ENCODE results near the gene TYK2.
"Not testable (repeated sequence)": the region's sequence is repeated elsewhere in the genome, so short reads cannot be mapped to it uniquely, and the experiment has no call there.

Gene TYK2

GRCh38 chr19:10372690-10373089, 7.7 kb downstream of the TYK2 start:
- H3K27ac ChIP-seq (ENCODE audit: low read depth, low read length), result no peak overlapping the region
- H3K27me3 ChIP-seq (ENCODE audit: control insufficient read depth, insufficient read depth, low read length), result no peaks in the 10 kb centered on the region
- no peaks in the 10 kb centered on the region for H3K9me3 ChIP-seq (ENCODE audit: control insufficient read depth, insufficient read depth, low read depth, low read length)
- peaks cover 24% of the 10 kb centered on the region for H3K36me3 ChIP-seq (ENCODE audit: control insufficient read depth, insufficient read depth, low read length)
- no peak overlapping the region for H3K9ac ChIP-seq (ENCODE audit: low read length)
- no peak overlapping the region for H3K4me3 ChIP-seq (ENCODE audit: low read depth, low read length)
- no peaks in the 10 kb centered on the region for H3K4me1 ChIP-seq (ENCODE audit: control insufficient read depth, insufficient read depth, low read length)

- H3K9ac ChIP-seq (ENCODE audit: low read length), result no peak overlapping the region
- H3K9me3 ChIP-seq (ENCODE audit: control insufficient read depth, insufficient read depth, low read depth, low read length), result no peaks in the 10 kb centered on the region
- H3K36me3 ChIP-seq (ENCODE audit: control insufficient read depth, insufficient read depth, low read length), result peaks cover 46% of the 10 kb centered on the region
- H3K27me3 ChIP-seq (ENCODE audit: control insufficient read depth, insufficient read depth, low read length), result no peaks in the 10 kb centered on the region
- H3K4me3 ChIP-seq (ENCODE audit: low read depth, low read length), result no peak overlapping the region
- no peak overlapping the region for H3K27ac ChIP-seq (ENCODE audit: low read depth, low read length)
- no peaks in the 10 kb centered on the region for H3K4me1 ChIP-seq (ENCODE audit: control insufficient read depth, insufficient read depth, low read length)
These were observed 12.1 kb downstream of the TYK2 start for GRCh38 chr19:10368101-10368803.

GRCh38 chr19:10366950-10367512, 13.3 kb downstream of the TYK2 start:
- H3K9me3 ChIP-seq (ENCODE audit: control insufficient read depth, insufficient read depth, low read depth, low read length); H3K27me3 ChIP-seq (ENCODE audit: control insufficient read depth, insufficient read depth, low read length); H3K9ac ChIP-seq (ENCODE audit: low read length); H3K4me1 ChIP-seq (ENCODE audit: control insufficient read depth, insufficient read depth, low read length); H3K4me3 ChIP-seq (ENCODE audit: low read depth, low read length); H3K27ac ChIP-seq (ENCODE audit: low read depth, low read length): not testable (repeated sequence)
- peaks cover 53% of the 10 kb centered on the region for H3K36me3 ChIP-seq (ENCODE audit: control insufficient read depth, insufficient read depth, low read length)

- Histone ChIP-seq H3K9me3 (ENCODE audit: control insufficient read depth, insufficient read depth, low read depth, low read length) (no peaks in the 10 kb centered on the region), H3K27me3 (ENCODE audit: control insufficient read depth, insufficient read depth, low read length) (no peaks in the 10 kb centered on the region), H3K4me3 (ENCODE audit: low read depth, low read length) (no peak overlapping the region), H3K9ac (ENCODE audit: low read length) (no peak overlapping the region), H3K36me3 (ENCODE audit: control insufficient read depth, insufficient read depth, low read length) (peaks cover 61% of the 10 kb centered on the region), H3K27ac (ENCODE audit: low read depth, low read length) (no peak overlapping the region), H3K4me1 (ENCODE audit: control insufficient read depth, insufficient read depth, low read length) (no peaks in the 10 kb centered on the region)
These were observed 14.9 kb downstream of the TYK2 start for GRCh38 chr19:10365518-10365917.

- Histone ChIP-seq H3K9me3 (ENCODE audit: control insufficient read depth, insufficient read depth, low read depth, low read length) (no peaks in the 10 kb centered on the region), H3K27me3 (ENCODE audit: control insufficient read depth, insufficient read depth, low read length) (no peaks in the 10 kb centered on the region), H3K27ac (ENCODE audit: low read depth, low read length) (no peak overlapping the region), H3K4me3 (ENCODE audit: low read depth, low read length) (no peak overlapping the region), H3K9ac (ENCODE audit: low read length) (no peak overlapping the region), H3K36me3 (ENCODE audit: control insufficient read depth, insufficient read depth, low read length) (peaks cover 61% of the 10 kb centered on the region), H3K4me1 (ENCODE audit: control insufficient read depth, insufficient read depth, low read length) (no peaks in the 10 kb centered on the region)
These were observed 15.7 kb downstream of the TYK2 start for GRCh38 chr19:10364644-10365043.

GRCh38 chr19:10363789-10364281, 16.5 kb downstream of the TYK2 start:
- H3K27me3 ChIP-seq (ENCODE audit: control insufficient read depth, insufficient read depth, low read length), result no peaks in the 10 kb centered on the region
- no peaks in the 10 kb centered on the region for H3K4me1 ChIP-seq (ENCODE audit: control insufficient read depth, insufficient read depth, low read length)
- H3K4me3 ChIP-seq (ENCODE audit: low read depth, low read length), result no peak overlapping the region
- peaks cover 65% of the 10 kb centered on the region for H3K36me3 ChIP-seq (ENCODE audit: control insufficient read depth, insufficient read depth, low read length)
- no peak overlapping the region for H3K27ac ChIP-seq (ENCODE audit: low read depth, low read length)
- peak overlapping the region; percentile 6 for H3K9ac ChIP-seq (ENCODE audit: low read length)
- H3K9me3 ChIP-seq (ENCODE audit: control insufficient read depth, insufficient read depth, low read depth, low read length), result no peaks in the 10 kb centered on the region

GRCh38 chr19:10362259-10362658, 18.1 kb downstream of the TYK2 start:
- Histone ChIP-seq H3K36me3 (ENCODE audit: control insufficient read depth, insufficient read depth, low read length) (peaks cover 61% of the 10 kb centered on the region), H3K9me3 (ENCODE audit: control insufficient read depth, insufficient read depth, low read depth, low read length) (no peaks in the 10 kb centered on the region), H3K4me3 (ENCODE audit: low read depth, low read length) (no peak overlapping the region), H3K27ac (ENCODE audit: low read depth, low read length) (no peak overlapping the region), H3K9ac (ENCODE audit: low read length) (no peak overlapping the region), H3K4me1 (ENCODE audit: control insufficient read depth, insufficient read depth, low read length) (no peaks in the 10 kb centered on the region), H3K27me3 (ENCODE audit: control insufficient read depth, insufficient read depth, low read length) (no peaks in the 10 kb centered on the region)

GRCh38 chr19:10361569-10362011, 18.8 kb downstream of the TYK2 start:
- Histone ChIP-seq H3K27me3 (ENCODE audit: control insufficient read depth, insufficient read depth, low read length) (no peaks in the 10 kb centered on the region), H3K36me3 (ENCODE audit: control insufficient read depth, insufficient read depth, low read length) (peaks cover 60% of the 10 kb centered on the region), H3K27ac (ENCODE audit: low read depth, low read length) (no peak overlapping the region), H3K4me3 (ENCODE audit: low read depth, low read length) (no peak overlapping the region), H3K9ac (ENCODE audit: low read length) (no peak overlapping the region), H3K4me1 (ENCODE audit: control insufficient read depth, insufficient read depth, low read length) (no peaks in the 10 kb centered on the region), H3K9me3 (ENCODE audit: control insufficient read depth, insufficient read depth, low read depth, low read length) (no peaks in the 10 kb centered on the region)

- peaks cover 21% of the 10 kb centered on the region for H3K36me3 ChIP-seq (ENCODE audit: control insufficient read depth, insufficient read depth, low read length)
- H3K27ac ChIP-seq (ENCODE audit: low read depth, low read length), result no peak overlapping the region
- no peak overlapping the region for H3K4me3 ChIP-seq (ENCODE audit: low read depth, low read length)
- no peaks in the 10 kb centered on the region for H3K27me3 ChIP-seq (ENCODE audit: control insufficient read depth, insufficient read depth, low read length)
- H3K4me1 ChIP-seq (ENCODE audit: control insufficient read depth, insufficient read depth, low read length), result peaks cover 3% of the 10 kb centered on the region
- H3K9me3 ChIP-seq (ENCODE audit: control insufficient read depth, insufficient read depth, low read depth, low read length), result no peaks in the 10 kb centered on the region
- no peak overlapping the region for H3K9ac ChIP-seq (ENCODE audit: low read length)
These were observed 23.9 kb downstream of the TYK2 start for GRCh38 chr19:10356431-10356830.

- H3K36me3 ChIP-seq (ENCODE audit: control insufficient read depth, insufficient read depth, low read length), result peaks cover 21% of the 10 kb centered on the region
These were observed 26.5 kb downstream of the TYK2 start for GRCh38 chr19:10353793-10354391.

More at GRCh38 chr19:10353793-10354391, 26.5 kb downstream of the TYK2 start:
- Histone ChIP-seq H3K27me3 (ENCODE audit: control insufficient read depth, insufficient read depth, low read length) (no peaks in the 10 kb centered on the region), H3K9ac (ENCODE audit: low read length) (no peak overlapping the region), H3K4me1 (ENCODE audit: control insufficient read depth, insufficient read depth, low read length) (peaks cover 3% of the 10 kb centered on the region), H3K9me3 (ENCODE audit: control insufficient read depth, insufficient read depth, low read depth, low read length) (no peaks in the 10 kb centered on the region), H3K4me3 (ENCODE audit: low read depth, low read length) (peak overlapping the region; percentile 65), H3K27ac (ENCODE audit: low read depth, low read length) (no peak overlapping the region)

Data from HUES6 (cell line).